Measurements from ENCODE around the gene SLC6A20.

SLC6A20 gene

DNA sequence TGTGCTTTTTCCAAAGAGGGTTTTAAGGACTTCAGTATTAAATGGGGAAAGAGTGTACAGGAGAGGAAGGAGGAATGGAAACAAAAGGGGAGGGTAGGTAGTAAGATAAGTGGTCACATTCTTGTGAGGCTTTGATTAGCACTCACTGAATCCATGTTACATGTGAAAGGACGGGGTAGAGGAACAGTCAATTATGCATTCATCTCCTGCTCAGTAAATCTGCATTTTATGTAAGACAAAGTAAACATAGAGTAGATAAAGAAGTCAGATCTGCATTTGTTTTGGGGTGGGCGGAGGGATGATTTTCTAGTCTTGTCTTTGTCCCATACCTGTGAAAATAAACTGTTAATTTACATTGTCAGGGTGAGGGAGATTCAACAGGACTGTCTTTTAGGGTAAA is 56.3 kb downstream of the SLC6A20 start:
- in situ Hi-C loops (cut with MboI; ENCODE audit: low sequenced_read_pairs): no loop called here

DNA sequence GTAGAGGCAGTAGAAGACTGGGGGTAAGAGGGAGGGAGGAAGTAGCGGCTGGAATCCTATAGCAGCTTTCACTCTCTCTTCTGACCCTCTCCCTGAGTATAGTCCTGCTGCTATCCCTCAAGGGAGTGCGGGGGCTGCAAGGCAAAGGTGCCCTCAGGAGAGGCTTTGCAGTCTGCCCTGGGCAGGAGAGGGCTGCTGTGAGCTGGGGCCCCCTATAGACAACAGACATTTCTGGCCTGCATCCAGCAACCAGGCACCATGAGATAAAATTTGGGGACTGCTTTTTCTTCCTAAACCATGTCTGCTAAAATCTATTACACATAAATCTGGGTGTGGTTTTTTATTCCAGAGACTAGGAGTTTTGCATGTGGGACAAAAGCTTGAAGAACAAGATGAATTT is 59.1 kb downstream of the SLC6A20 start:
- in situ Hi-C loops (cut with MboI; ENCODE audit: low sequenced_read_pairs): no loop called here

DNA sequence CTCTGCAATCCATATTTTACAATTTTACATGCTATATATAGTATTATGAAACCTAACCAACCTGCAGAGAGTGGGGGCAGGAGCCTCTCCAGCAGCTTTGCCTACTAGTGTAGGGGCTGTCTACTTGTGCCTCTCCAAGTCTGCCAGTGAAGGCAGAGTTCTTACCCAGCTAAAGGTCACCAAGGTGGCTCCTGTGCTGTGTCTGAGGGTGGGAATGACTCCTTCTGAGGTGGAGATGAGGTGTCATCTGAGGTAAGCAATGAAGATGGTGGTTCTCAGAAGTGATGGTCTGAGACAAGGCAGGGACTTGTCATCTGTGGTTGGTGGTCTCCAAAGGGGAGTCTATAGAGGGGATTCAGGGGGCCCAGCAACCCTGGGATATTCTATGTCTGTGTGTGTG is 59.6 kb downstream of the SLC6A20 start:
- in situ Hi-C loops (cut with MboI; ENCODE audit: low sequenced_read_pairs): no loop called here

DNA sequence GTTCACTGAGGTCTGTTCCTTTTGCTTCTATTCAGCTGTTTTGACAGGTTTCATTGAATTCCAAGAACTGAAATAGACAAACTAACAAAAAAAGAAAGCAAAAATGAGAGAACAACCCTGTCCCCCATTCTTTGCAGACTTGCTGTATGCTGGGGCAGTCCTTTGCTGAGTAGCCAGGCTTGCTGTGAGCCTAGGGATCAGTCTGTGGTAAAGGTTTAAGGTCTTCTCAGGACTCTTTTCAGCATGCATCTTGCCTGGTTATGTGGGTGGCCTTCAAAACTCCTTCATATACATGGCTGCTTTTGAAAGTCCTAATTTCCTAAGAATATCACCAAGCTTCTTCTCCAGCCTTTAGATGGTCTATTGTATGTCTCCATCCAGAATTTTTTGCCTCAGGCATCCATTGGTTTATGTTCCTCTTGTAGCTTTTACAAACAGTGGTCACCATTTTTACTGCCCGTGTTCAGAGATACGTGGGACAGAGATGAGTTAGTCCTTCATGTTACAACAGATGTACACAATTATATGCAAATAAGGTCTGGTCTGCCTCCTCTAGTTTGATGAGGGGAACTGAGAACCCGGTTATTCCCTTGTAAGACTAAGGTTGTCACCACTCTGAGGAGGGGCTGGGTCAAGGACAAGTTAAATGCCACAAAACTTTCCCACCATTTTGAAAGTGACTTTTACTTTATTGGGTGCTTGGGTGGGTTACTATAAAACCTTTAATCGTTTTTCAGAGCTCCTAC is 65.8 kb downstream of the SLC6A20 start:
- in situ Hi-C loops (cut with MboI; ENCODE audit: low sequenced_read_pairs): no loop called here

DNA sequence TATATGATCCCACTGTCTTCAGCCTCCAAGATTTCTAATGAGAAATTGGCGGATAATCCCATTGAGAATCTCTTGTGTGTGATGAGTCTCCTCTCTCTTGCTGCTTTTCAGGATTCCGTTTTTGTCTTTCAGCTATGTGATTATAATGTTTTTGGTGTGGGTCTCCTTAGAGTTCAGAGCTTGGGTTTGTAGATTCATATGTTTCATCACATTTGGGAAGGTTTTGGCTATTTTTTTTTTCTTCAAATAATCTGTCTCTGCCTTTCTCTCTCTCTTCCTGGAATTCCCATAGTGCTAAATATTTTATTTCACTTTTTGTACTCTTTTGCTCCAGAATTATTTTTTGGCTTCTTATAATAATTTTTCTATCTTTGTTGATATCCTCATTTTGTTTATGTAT is 66.7 kb downstream of the SLC6A20 start:
- in situ Hi-C loops (cut with MboI; ENCODE audit: low sequenced_read_pairs): no loop called here

DNA sequence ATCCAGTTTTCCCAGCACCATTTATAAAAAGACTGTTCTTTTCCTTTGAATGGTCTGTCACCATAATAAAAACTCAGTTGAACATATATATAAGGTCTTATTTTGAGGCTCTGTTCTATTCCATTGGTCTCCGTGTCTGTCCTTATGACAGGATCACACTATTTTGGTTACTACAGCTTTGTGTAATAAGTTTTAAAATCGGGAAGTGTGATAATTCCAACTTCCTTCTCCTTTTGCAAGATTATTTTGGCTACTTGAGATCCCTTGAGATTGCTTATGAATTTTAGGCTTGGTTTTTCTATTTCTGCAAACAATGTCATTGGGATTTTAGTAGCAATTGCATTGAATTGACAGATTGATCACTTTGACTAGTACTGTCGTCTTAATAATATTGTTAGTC is 71.4 kb downstream of the SLC6A20 start:
- in situ Hi-C loops (cut with MboI; ENCODE audit: low sequenced_read_pairs): no loop called here

DNA sequence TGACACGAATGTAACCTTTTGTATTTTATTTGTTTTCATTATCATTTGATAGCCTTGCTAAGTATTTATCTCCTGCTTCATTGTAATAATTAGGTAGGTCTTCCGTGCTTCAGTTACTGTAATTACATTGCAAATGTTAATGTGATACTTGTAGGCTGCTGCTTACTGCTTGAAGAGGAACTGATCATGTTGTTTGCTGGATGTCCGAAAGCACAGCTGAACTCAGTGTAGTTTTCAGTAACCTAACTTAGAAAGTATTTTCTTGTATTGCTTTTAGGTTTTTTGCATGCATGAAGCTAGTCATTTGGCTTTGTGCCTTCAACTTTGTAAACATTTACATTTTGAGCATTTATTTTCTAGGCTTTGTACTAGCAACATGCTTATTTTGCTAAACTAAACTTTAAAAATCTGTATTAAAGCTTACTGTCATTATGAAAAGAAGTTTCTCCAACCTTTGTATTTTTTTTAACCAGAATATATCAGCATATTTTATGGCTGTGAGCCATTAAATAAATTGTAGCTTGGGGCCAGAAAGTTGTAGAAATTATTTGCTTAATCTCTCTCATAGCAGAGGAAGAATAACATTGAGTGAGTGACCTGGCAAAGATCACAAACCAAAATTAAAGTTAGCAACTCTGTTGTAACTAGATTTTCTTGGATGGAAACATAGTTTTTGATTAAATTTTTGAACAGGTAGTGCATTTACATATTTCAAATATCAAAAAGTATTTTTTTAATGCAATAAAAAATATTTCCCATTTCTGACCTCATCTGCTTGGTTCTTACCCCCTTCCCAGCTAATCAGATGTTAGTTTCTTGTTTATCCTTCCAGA is 76.5 kb downstream of the SLC6A20 start:
- in situ Hi-C loops (cut with MboI; ENCODE audit: low sequenced_read_pairs): no loop called here

DNA sequence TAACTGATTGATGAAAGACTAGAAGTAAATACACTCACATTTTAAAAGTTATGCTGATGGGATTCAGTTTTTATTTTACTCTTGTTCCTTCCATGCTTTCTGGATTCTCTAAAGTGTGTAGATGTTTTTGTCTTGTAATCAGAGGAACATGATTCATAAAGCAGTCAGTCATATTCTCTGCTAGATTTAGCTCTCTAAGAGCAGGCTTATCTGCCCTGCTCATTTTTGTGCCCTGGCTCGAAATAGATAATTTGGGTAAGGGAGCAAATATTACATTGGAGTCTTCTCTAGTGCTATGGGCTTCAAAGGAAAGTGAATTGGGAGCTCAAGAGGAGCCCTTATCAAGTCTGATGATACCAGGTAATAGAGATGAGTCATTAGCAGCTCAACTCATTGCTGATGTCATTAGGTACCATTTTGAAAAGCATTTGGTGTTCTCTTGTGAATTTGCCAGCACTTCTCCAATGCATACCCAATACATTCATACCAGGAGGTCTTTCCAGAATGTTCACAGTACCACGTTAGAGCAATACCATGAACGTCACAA is 79.5 kb downstream of the SLC6A20 start:
- in situ Hi-C loops (cut with MboI; ENCODE audit: low sequenced_read_pairs): no loop called here

DNA sequence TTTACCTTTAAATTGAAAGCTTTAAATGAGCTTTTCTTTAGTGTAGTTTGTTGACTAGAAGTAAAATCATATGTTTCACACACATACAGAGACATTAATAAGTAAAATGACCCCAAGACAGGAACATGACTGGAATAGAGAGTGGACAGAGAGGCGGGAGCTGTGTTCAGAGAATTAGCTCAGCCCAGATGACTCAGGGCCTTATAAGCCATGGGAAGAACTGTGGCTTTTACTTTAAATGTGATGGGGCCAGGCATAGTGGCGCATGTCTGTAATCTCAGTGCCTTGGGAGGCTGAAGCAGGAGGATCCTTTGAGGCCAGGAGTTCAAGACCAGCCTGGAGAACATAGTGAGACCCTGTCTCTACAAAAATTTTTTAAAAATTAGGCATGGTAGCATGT is 80.4 kb downstream of the SLC6A20 start:
- in situ Hi-C loops (cut with MboI; ENCODE audit: low sequenced_read_pairs): no loop called here

DNA sequence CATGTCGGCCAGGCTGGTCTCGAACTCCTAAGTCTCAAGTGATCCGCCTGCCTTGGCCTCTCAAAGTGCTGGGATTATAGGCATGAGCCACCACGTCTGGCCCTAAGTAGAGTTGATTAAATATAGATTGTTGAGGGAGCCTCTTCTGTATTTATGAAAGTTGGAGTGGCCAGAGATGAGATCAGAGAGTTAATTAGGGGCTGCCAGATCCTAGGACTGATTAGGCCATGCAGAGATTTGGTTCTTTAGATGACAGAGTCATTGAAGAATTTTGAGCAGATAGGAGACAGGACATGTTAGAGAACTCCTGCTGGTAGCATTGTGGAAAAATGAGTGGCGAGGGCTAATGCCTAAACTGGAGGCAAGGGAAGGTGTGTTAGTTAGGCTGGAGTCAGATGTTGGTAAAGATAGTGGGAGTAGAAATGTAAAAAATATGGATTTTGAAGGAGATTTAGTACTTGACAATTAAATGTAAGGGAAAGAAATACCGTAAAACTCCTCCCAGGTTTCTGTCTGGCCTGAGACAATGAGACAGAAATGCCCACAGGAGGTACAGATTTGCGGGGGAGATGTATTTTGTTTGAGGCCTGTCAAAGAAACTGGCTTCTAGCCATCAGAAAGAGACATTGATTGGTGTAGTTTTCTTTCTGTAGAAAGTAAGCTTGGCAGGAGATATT is 83.8 kb downstream of the SLC6A20 start:
- in situ Hi-C loops (cut with MboI; ENCODE audit: low sequenced_read_pairs): no loop called here

DNA sequence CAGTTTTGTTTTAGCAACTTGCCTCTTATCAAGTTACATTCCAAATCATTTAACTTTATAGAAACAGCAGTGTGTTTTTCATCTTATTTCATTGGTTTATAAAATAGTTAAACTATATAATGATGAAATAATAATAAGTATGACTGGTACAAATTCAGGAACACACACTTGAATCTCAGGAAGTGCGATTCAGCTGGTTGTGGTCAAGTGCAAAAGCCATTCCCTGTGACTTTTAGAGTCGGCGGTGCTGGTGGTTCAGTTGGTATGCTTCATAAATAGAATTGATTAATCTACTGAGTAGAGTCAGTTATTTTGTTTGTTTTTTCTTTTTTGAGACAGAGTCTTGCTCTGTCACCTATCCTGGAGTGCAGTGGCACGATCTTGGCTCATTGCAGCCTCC is 84.4 kb downstream of the SLC6A20 start:
- in situ Hi-C loops (cut with MboI; ENCODE audit: low sequenced_read_pairs): no loop called here

DNA sequence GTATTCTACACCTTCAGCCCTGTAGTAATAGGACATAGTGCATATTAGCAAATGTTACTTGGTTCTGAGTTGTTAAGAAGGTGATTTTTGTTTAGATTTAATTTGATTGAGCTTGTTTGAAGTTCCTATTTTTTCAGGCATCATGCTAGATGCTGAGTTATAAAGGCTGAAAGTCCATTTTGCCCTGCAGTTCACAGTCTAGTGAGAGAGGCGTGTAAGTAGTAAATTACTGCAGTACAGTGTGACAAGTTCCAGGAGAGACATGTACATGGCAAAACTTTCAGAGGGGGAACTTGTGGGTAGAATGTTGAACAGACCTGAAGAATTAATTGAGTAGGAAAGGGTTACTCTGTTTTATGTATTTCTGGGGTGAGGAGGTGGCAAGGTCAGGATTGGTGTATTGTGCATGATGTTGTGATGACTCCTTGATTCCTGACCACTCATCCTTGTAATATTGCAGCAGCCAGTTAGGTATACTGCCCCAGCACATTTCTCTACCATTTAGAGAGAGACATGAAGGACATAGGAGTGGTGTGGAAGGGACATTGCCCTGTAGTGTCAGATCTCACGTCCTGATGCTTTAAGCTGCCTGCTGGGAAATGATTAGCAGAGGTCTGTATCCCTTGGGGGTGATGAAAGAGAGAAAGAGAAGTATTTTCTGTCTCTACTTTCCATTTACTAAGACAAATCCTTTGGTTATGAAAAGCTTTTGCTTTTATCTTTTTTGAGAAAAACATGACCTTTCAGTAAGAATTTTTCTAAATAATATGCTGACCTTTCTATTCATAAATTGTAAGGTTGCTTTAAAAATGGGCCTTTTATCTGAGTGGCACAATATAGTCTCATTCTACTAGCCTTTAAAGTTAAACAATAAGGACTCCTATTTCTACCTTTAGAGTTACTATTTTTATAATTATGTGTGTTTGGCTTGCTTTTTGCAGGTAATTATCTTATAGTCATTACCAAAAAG is 90.2 kb downstream of the SLC6A20 start:
- in situ Hi-C loops (cut with MboI; ENCODE audit: low sequenced_read_pairs): no loop called here
